GM10266 (cell line): ENCODE results near the gene KRT35.

Experiments
- DNase-seq: peaks from one replicate; pipeline ENCODE4 v3.0.0; 2012; ENCODE audit errors: extremely low spot score
- TF ChIP-seq, protein P1 (sequence below): IDR thresholded peaks from 2 replicates; pipeline ENCODE4 v1.5.1; 2012; ENCODE audit warnings: mild to moderate bottlenecking, low read depth; ENCODE audit not compliant: control insufficient read depth, insufficient read depth; ENCODE audit errors: missing control alignments

The KRT35 gene

DNA sequence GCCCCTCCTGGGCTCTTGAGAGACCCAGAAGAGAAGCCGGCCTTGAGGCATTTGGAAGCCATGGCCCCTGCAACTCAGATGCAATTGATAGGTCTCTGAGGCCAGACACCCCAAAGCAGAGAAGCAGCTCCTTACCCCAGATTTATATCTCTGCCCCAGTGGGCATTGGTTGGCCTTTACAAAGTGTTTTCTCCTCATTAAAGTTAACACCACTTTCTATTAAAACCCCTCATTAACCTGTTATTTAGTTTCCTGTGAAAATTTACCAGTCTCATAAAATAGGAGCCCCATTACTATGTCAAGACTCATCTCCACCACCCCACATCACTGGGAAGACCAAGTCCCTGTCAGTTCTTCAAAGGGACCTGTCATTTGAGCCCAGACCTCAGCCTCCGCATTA is at the start of gene KRT35:
TSS of gene KRT35 (minus strand) at position 116 of the 400 bp plus-strand sequence. CDS start at position 62, 54 bp downstream.
- no peak for DNase-seq
- TF ChIP-seq, protein P1, sequence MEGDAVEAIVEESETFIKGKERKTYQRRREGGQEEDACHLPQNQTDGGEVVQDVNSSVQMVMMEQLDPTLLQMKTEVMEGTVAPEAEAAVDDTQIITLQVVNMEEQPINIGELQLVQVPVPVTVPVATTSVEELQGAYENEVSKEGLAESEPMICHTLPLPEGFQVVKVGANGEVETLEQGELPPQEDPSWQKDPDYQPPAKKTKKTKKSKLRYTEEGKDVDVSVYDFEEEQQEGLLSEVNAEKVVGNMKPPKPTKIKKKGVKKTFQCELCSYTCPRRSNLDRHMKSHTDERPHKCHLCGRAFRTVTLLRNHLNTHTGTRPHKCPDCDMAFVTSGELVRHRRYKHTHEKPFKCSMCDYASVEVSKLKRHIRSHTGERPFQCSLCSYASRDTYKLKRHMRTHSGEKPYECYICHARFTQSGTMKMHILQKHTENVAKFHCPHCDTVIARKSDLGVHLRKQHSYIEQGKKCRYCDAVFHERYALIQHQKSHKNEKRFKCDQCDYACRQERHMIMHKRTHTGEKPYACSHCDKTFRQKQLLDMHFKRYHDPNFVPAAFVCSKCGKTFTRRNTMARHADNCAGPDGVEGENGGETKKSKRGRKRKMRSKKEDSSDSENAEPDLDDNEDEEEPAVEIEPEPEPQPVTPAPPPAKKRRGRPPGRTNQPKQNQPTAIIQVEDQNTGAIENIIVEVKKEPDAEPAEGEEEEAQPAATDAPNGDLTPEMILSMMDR, result no peak

DNA sequence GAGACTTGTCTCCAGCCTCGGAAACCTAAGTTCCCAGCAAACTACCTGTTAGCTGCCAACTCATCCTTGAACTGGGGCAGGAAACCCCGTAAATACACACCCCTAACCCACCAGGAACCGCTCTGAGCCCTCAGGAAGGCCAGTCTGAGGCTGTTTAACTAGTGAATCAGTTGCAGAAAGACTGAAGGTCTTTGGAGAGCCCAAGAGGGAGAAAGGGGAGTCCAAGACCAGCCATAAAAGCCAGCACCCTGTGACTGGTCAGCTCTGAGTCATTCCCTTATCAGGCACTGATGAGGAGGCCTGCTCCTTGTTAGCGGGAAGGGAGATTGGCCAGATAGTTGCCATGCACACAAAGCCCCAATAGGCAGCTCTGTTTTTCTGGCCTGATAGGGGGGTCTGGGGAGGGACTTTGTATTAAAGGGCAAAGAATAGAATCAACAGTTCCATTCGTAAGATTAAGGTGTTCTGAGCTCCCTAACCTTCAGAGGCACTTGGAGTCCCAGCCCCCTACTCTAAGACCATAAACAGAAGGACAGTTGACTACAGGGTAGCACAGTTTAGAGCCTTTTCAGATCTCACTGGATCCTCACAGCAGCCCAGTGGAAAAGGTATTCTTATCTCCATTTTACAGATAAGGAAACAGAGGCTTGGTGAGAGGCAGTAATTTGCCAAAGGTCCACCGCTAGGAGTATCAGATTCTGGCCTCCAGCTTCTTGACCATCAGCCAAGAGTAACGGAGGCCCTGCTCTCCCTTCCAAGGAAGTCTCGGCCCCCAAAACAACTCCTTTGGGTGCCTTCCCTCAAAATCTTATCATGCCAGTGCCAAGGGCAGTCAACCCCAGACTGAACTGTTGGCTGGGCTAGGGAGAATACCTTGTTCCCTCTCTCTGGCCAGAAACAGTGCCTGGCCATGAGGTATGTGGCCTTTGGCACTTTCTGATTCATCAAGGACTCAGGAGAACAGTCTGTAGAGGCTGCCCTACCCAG is 49.4 kb upstream of the KRT35 start:
- no peak for DNase-seq
- TF ChIP-seq, protein P1, result no peak

DNA sequence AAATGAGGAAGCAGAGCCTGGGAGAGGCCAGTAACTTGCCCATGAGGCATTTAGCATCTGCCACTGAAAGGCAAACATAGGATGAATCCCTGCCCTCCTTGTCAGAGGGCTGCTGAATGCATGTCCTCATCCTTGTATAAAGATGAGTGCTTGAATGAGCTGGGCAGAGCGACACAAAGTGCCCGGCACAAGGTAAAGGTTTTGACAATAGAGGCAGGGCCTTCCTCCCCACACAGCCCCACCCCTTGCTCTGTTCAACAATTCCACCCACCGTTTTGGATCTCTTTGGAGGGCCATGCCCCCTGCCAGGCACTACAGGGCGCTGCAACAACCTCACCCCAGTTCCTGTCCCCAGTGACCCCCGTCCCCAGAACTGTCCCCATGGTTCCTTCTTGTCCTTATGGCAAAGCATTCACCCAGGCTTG is 48.6 kb upstream of the KRT35 start:
- DNase-seq, result no peak
- TF ChIP-seq, protein P1, result no peak

DNA sequence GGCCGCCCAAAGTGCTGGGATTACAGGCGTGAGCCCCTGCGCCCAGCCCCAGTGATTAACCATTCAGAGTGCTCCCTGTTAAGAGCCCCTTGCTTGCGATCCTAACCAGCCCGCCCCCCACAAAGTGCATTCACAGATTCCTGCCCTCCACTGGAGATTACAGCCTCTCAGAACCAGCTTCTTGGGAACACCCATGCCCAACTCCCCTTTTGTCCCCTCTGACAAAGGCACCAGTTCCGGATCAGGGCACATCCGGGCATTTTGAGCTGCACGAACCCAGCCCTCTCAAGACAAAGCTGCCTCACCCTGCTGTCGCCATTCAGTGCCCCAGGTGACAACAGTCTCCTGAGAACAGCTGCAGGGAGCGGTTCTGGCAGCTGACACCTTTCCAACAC is 48.0 kb upstream of the KRT35 start:
- no peak for DNase-seq
- TF ChIP-seq, protein P1, result no peak

DNA sequence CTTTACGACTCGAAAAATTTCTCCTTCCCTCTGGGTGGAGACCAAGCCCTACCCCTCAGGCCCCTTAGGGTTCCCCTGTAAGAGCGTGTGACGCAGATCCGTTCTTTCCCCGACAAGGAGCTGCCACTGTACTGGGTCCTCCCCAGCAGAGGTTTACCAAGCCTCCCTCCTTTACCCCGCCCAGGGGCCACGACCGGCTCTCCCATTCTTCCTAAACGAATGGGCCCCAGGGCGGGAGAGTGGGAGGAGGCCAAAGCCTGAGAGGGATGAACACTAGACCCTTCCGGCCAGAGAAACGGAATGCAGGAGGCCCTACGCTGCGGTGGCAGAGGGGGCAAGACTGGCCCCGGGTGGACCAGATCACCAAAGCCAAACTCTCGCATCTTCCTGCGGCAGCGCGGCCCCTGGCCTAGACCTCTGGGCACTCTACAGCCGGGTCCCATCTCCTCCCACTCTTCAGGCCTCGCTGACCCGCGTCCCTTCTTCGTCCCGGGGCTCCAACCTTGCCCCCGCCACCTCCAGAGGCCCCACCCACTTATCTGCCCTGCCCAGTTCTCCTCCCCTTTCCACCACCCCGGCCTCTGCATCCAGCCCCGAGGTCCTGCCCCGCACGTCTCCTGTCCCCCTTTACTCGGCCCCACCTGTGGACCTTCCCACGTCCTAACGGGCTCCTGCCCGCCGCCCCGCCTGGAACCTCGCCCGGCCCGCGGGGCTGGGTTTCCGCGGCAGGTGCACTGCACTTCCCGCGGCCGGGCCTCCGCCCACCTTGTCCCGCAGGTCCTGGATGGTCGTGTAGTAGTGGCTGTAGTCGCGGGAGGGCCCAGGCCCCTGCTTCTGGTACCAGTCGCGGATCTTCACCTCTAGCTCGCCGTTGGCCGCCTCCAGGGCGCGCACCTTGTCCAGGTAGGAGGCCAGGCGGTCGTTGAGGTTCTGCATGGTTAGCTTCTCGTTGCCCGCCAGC is 46.4 kb upstream of the KRT35 start:
- DNase-seq, result no peak
- TF ChIP-seq, protein P1, result no peak

DNA sequence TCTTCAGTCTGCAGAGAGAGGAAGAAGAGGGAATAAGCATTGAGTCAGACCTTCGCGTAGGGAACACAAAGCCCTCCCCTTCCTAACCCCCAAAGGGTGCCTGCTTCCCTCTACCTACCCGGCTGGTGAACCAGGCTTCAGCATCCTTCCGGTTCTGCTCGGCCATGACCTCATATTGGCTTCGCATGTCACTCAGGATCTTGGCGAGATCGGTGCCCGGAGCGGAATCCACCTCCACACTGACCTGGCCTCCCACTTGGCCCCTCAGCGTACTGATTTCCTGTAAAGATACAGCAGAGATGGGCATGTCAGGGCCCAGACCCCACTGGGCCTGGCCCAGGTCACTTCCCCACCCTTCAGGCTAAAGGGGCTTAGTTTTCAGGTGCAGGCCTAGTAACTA is 43.3 kb upstream of the KRT35 start:
- DNase-seq, result no peak
- TF ChIP-seq, protein P1, result no peak
